ENCODE data around the gene ASPHD2. TPM values are rescaled to one million over a fixed set of nuclear protein-coding genes. Genes with fewer than 3 reads are reported as not detected.

ASPHD2 gene
- total and polyA plus RNA-seq, 10 of the 15 experiments (the other 5 are each of a cell fraction or from before 2014, with no cell fraction given), result 1.6 to 10.6 (median 5.2) TPM

GRCh38 chr22:26453812-26454500, 24.9 kb downstream of the ASPHD2 start:
- Histone ChIP-seq H3K4me3 (no peak overlapping the region), H3K4me1 (ENCODE audit: control insufficient read depth, insufficient read depth, low read length) (no peaks in the 10 kb centered on the region), H3K9me3 (replicated peaks; ENCODE audit: control insufficient read depth, insufficient read depth, low read length) (no peaks in the 10 kb centered on the region), H3K79me2 (ENCODE audit: control insufficient read depth, insufficient read depth, low read length) (no peaks in the 10 kb centered on the region), H4K20me1 (ENCODE audit: control insufficient read depth, insufficient read depth) (0 out of 2 replicates have a peak, but pooled peaks cover 3% of the 10 kb centered on the region), H3K27me3 (replicated peaks in 1 of 2; ENCODE audit: control insufficient read depth in 2 of 2, insufficient read depth in 2 of 2, low read length in 1 of 2) (no peaks in the 10 kb centered on the region), H3K4me2 (ENCODE audit: control insufficient read depth, insufficient read depth) (no peak overlapping the region), H3K27ac (ENCODE audit: control insufficient read depth, insufficient read depth) (no peak overlapping the region), H3K9ac (ENCODE audit: control insufficient read depth, insufficient read depth, low read length) (no peak overlapping the region), H3K36me3 (ENCODE audit: control insufficient read depth in 2 of 2, insufficient read depth in 2 of 2, low read length in 1 of 2) (peaks cover 18 to 22% of the 10 kb centered on the region in 2 experiments), H2AFZ (ENCODE audit: control insufficient read depth, low read depth, low read length) (no peak overlapping the region)
- FAIRE-seq (no peak), ATAC-seq (no peak), DNase-seq (ENCODE audit: low read depth, low spot score) (no peak)
- no TSS peak for BruUV-seq (replicated peaks)
- ChIA-PET POLR2A (no interaction called here), SMC1A (ENCODE audit: uncharacterized antibody, unreplicated experiment) (interaction anchor here (1.6 kb wide), 1 partner anchor 8 kb away, joined by 4 read pairs; no protein-coding TSS in a partner anchor), RAD21 (ENCODE audit: unreplicated experiment) (no interaction called here), CTCF (no interaction called here)
- TF ChIP-seq PAX8 (IDR thresholded peaks at IDR 0.05) (no peak), SUPT20H (IDR thresholded peaks at IDR 0.05; ENCODE audit: borderline replicate concordance, control insufficient read depth, low read depth, low read length) (no peak), KDM1A (IDR thresholded peaks at IDR 0.05; ENCODE audit: borderline replicate concordance) (no peak), FOS (IDR thresholded peaks at IDR 0.05; ENCODE audit: borderline replicate concordance, extremely low read depth, insufficient read length) (no peak), YBX1 (IDR thresholded peaks at IDR 0.05) (no peak), USF2 (IDR thresholded peaks at IDR 0.05; ENCODE audit: borderline replicate concordance, low read depth, low read length) (no peak), RFX5 (IDR thresholded peaks at IDR 0.05; ENCODE audit: low read depth, low read length) (no peak), GATAD2B (conservative IDR thresholded peaks at IDR 0.05; ENCODE audit: low read depth) (no peak), IRF5 (IDR thresholded peaks at IDR 0.05; ENCODE audit: borderline replicate concordance) (no peak), TCF12 (IDR thresholded peaks at IDR 0.05; ENCODE audit: low read depth, low read length) (no peak), RBBP5 (conservative IDR thresholded peaks at IDR 0.05) (no peak), STAT3 (IDR thresholded peaks at IDR 0.05; ENCODE audit: low read depth, low read length) (no peak), FOXM1 (IDR thresholded peaks at IDR 0.05; ENCODE audit: low read depth, low read length) (no peak), MTA3 (IDR thresholded peaks at IDR 0.05; ENCODE audit: borderline replicate concordance, low read length) (no peak)
- TF ChIP-seq, protein P1, sequence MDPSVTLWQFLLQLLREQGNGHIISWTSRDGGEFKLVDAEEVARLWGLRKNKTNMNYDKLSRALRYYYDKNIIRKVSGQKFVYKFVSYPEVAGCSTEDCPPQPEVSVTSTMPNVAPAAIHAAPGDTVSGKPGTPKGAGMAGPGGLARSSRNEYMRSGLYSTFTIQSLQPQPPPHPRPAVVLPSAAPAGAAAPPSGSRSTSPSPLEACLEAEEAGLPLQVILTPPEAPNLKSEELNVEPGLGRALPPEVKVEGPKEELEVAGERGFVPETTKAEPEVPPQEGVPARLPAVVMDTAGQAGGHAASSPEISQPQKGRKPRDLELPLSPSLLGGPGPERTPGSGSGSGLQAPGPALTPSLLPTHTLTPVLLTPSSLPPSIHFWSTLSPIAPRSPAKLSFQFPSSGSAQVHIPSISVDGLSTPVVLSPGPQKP (IDR thresholded peaks at IDR 0.05; ENCODE audit: low read depth, low read length), result no peak
- intact Hi-C loops (cut with micrococcal nuclease; ENCODE audit: unreplicated experiment) (no loop called here), in situ Hi-C loops (cut with MboI) (no loop called here)
- 80% methylated on average over 5 of the region's 5 CpGs for WGBS (ENCODE audit: insufficient coverage, insufficient replicate concordance, low lambda C conversion rate, missing lambda C conversion rate)
